SK-N-SH treated with all-trans-retinoic acid at 6 μM for 48 hours (cell line): Measurements from ENCODE around the gene MMP20.

Experiments
- ATAC-seq: fragments of 200-7000 bp; cut with Tn5 transposase; 3 replicates; pipeline ENCODE4 v1.9.1; 2020; ENCODE audit warnings: mild to moderate bottlenecking, moderate library complexity
- ARNTL ChIP-seq: fragments of 450-650 bp; formaldehyde crosslinking; IDR thresholded peaks from 2 replicates; pipeline ENCODE4 v1.5.0; 2020; ENCODE audit warnings: low read depth, mild to moderate bottlenecking, moderate library complexity, borderline replicate concordance
- BACH2 ChIP-seq: fragments of 250-450 bp; sonication (Bioruptor Pico); IDR thresholded peaks from 2 replicates; pipeline ENCODE4 v1.9.0; 2021; ENCODE audit warnings: mild to moderate bottlenecking, borderline replicate concordance
- CREB5 ChIP-seq: fragments of 250-450 bp; sonication (Bioruptor Pico); IDR thresholded peaks from 2 replicates; pipeline ENCODE4 v1.5.1; 2020; ENCODE audit warnings: low read depth, mild to moderate bottlenecking, moderate library complexity
- CSDC2 ChIP-seq: fragments of 250-450 bp; sonication (Bioruptor Pico); IDR thresholded peaks from 2 replicates; pipeline ENCODE4 v1.5.0; 2020; ENCODE audit warnings: mild to moderate bottlenecking, moderate library complexity
- CSRNP3 ChIP-seq: fragments of 250-450 bp; sonication (Bioruptor Pico); IDR thresholded peaks from 2 replicates; pipeline ENCODE4 v1.5.1; 2021; ENCODE audit warnings: mild to moderate bottlenecking, moderate library complexity
- ESRRG ChIP-seq: fragments of 250-450 bp; sonication (Bioruptor Pico); IDR thresholded peaks from 2 replicates; pipeline ENCODE4 v1.6.1; 2021; ENCODE audit warnings: mild to moderate bottlenecking
- GLIS3 ChIP-seq: fragments of 250-450 bp; sonication (Bioruptor Pico); IDR thresholded peaks from 2 replicates; pipeline ENCODE4 v1.5.0; 2020; ENCODE audit warnings: mild to moderate bottlenecking, moderate library complexity
- OSR1 ChIP-seq: fragments of 250-450 bp; sonication (Bioruptor Pico); IDR thresholded peaks from 2 replicates; pipeline ENCODE4 v1.8.0; 2022; ENCODE audit warnings: moderate library complexity, mild to moderate bottlenecking, inconsistent platforms
- PATZ1 ChIP-seq: fragments of 250-450 bp; sonication (Bioruptor Pico); IDR thresholded peaks from 2 replicates; pipeline ENCODE4 v1.8.0; 2020; ENCODE audit warnings: mild to moderate bottlenecking, moderate library complexity, borderline replicate concordance
- POU6F1 ChIP-seq: fragments of 250-450 bp; sonication (Bioruptor Pico); IDR thresholded peaks from 2 replicates; pipeline ENCODE4 v1.8.0; 2021; ENCODE audit warnings: low read depth, mild to moderate bottlenecking, moderate library complexity, borderline replicate concordance
- PPARA ChIP-seq: fragments of 250-450 bp; sonication (Bioruptor Pico); IDR thresholded peaks from 2 replicates; pipeline ENCODE4 v1.5.0; 2020; ENCODE audit warnings: mild to moderate bottlenecking, borderline replicate concordance
- RARB ChIP-seq: fragments of 250-450 bp; sonication (Bioruptor Pico); IDR thresholded peaks from 2 replicates; pipeline ENCODE4 v1.8.0; 2021; ENCODE audit warnings: mild to moderate bottlenecking, moderate library complexity
- SNAI2 ChIP-seq: fragments of 250-450 bp; sonication (Bioruptor Pico); IDR thresholded peaks from 2 replicates; pipeline ENCODE4 v1.5.0; 2020; ENCODE audit warnings: mild to moderate bottlenecking, moderate library complexity
- TCF4 ChIP-seq: fragments of 250-450 bp; sonication (Bioruptor Pico); IDR thresholded peaks from 2 replicates; pipeline ENCODE4 v1.8.0; 2021; ENCODE audit warnings: mild to moderate bottlenecking, moderate library complexity, borderline replicate concordance
- TOX ChIP-seq: fragments of 250-450 bp; sonication (Bioruptor Pico); IDR thresholded peaks from 2 replicates; pipeline ENCODE4 v1.8.0; 2021; ENCODE audit warnings: mild to moderate bottlenecking, moderate library complexity, borderline replicate concordance
- TSHZ2 ChIP-seq: fragments of 250-450 bp; sonication (Bioruptor Pico); IDR thresholded peaks from 2 replicates; pipeline ENCODE4 v1.5.0; 2020; ENCODE audit warnings: mild to moderate bottlenecking, moderate library complexity
- ZC3H10 ChIP-seq: fragments of 250-450 bp; sonication (Bioruptor Pico); IDR thresholded peaks from 2 replicates; pipeline ENCODE4 v1.5.1; 2021; ENCODE audit warnings: mild to moderate bottlenecking, moderate library complexity
- ZFP3 ChIP-seq: fragments of 250-450 bp; sonication (Bioruptor Pico); IDR thresholded peaks from 2 replicates; pipeline ENCODE4 v1.5.0; 2020; ENCODE audit warnings: mild to moderate bottlenecking, moderate library complexity
- ZFP30 ChIP-seq: fragments of 450-650 bp; formaldehyde crosslinking; IDR thresholded peaks from 2 replicates; pipeline ENCODE4 v1.5.0; 2022; ENCODE audit warnings: mild to moderate bottlenecking, moderate library complexity
- ZNF565 ChIP-seq: fragments of 450-650 bp; formaldehyde crosslinking; conservative IDR thresholded peaks from 2 replicates; pipeline ENCODE4 v1.5.0; 2020; ENCODE audit warnings: low read depth, mild to moderate bottlenecking, moderate library complexity
- ZNF70 ChIP-seq: fragments of 450-650 bp; formaldehyde crosslinking; IDR thresholded peaks from 2 replicates; pipeline ENCODE4 v1.5.0; 2020; ENCODE audit warnings: mild to moderate bottlenecking, moderate library complexity
- ZNF8 ChIP-seq: fragments of 450-650 bp; formaldehyde crosslinking; IDR thresholded peaks from 2 replicates; pipeline ENCODE4 v1.5.0; 2020; ENCODE audit warnings: mild to moderate bottlenecking, moderate library complexity

Gene MMP20

GRCh38 chr11:102592634-102593581, 32.2 kb downstream of the MMP20 start:
- peak; percentile 83 for ATAC-seq
- TF ChIP-seq PATZ1 (CRISPR knock-in tag) (no peak), ARNTL (CRISPR knock-in tag) (no peak), ESRRG (CRISPR knock-in tag) (no peak), TSHZ2 (no peak), RARB (no peak), SNAI2 (no peak), POU6F1 (CRISPR knock-in tag) (no peak), OSR1 (CRISPR knock-in tag) (no peak), CSDC2 (CRISPR knock-in tag) (no peak), ZNF70 (no peak), PPARA (no peak), ZFP3 (CRISPR knock-in tag) (no peak), TCF4 (CRISPR knock-in tag) (no peak), ZC3H10 (CRISPR knock-in tag) (no peak), BACH2 (CRISPR knock-in tag) (no peak), ZNF8 (CRISPR knock-in tag) (no peak), GLIS3 (CRISPR knock-in tag) (no peak), ZFP30 (CRISPR knock-in tag) (no peak)

- TF ChIP-seq ESRRG (CRISPR knock-in tag) = no peak
- no peak for TF ChIP-seq TSHZ2
- TF ChIP-seq CSRNP3 = no peak
- no peak for TF ChIP-seq POU6F1 (CRISPR knock-in tag)
- no peak for TF ChIP-seq ZNF565 (CRISPR knock-in tag)
- no peak for TF ChIP-seq ZC3H10 (CRISPR knock-in tag)
- no peak for TF ChIP-seq CREB5 (CRISPR knock-in tag)
- no peak for TF ChIP-seq ZNF8 (CRISPR knock-in tag)
- no peak for TF ChIP-seq TOX
- TF ChIP-seq ZNF70 = no peak
- no peak for TF ChIP-seq CSDC2 (CRISPR knock-in tag)
- no peak for TF ChIP-seq TCF4 (CRISPR knock-in tag)
- no peak for TF ChIP-seq OSR1 (CRISPR knock-in tag)
- no peak for ATAC-seq
Observed at GRCh38 chr11:102592131-102592530, 33.0 kb downstream of the MMP20 start.
